Measurements from ENCODE around the gene STX18.

STX18 gene

DNA sequence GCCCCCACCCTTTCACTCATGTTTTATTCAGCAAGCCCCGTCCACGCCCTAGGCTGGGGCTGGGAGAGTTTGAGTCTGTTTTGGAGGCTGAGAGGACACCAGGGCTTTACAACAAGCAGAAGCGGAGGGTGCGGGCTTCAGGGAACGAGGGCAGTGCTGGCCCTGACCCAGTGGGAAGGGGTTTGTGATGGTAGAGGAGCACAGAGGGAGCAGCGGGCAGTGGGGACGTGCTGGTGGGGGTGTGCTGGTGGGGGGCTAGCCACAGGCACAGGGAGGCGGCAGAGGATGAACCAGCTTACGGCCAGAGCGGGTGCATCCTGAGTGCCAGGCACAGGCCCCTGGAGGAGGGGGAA lies 128.5 kb downstream of the STX18 start:
- FAIRE-seq, result no peak
- TF ChIP-seq POLR2A (IDR thresholded peaks at IDR 0.05; ENCODE audit: low read depth, low read length), result no peak
- DNase-seq (ENCODE audit: insufficient read length, low spot score), result no peak

DNA sequence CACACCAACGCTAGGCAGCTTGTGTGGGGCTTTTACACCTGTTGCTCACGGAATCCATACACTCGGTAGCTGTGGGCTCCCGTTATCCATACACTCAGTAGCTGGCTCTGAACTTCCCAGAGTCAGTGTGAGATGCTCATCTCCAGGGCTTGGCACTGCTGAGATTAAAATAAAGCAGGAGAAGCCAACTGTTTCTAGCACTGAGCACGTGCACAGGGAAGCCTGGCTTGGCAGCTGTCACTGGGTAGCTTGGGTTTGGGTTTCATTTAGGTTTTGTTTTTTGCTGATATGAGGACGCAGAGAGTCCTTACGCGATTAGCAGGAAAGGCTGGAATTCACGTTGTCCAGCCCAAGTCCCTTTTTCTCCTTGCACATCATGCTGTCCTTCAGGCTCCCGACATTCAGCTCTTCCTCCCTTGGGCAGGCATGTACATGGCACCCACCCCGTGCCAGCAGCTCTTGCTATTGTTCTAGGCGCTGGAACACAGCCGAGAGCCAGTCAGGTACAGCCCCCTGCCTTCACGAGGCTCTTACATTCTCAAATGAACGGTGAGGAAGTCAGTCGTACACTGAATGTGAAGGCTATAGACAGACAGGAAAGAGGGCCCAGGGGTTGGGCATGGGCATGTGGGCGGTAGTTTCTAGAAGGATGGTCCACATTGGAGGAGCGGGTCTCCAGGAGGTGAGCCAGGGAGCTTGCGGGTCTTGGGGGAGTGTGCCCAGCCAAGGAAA lies 129.0 kb downstream of the STX18 start:
- DNase-seq (ENCODE audit: insufficient read length, low spot score) (no peak), FAIRE-seq (no peak)
- TF ChIP-seq POLR2A (IDR thresholded peaks at IDR 0.05; ENCODE audit: low read depth, low read length), result no peak

DNA sequence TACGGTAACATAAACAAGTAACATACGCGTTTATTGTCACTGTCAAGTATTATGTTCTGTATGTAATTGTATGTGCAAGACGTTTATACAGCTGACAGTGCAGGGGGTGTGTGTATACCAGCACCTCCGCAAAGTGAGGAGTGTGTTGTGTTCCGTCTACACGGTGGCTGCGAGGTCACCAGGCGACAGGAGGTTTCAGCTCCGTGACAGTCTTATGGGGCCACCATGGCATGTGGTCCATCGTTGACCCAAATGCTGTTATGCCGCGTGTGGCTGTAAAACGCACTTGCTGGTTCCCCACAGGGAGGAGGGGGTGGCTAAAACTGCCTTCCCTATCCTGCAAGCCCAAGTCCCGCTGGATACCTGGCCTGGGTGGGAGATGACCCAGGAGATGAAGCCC lies 129.9 kb downstream of the STX18 start:
- FAIRE-seq, result no peak
- DNase-seq (ENCODE audit: insufficient read length, low spot score), result no peak
- no peak for TF ChIP-seq POLR2A (IDR thresholded peaks at IDR 0.05; ENCODE audit: low read depth, low read length)

GRCh38 chr4:4410271-4410670 lies 131.6 kb downstream of the STX18 start:
- TF ChIP-seq POLR2A (IDR thresholded peaks at IDR 0.05; ENCODE audit: low read depth, low read length), result no peak
- FAIRE-seq, result no peak
- no peak for DNase-seq (ENCODE audit: insufficient read length, low spot score)

GRCh38 chr4:4409416-4410115 lies 132.3 kb downstream of the STX18 start:
- DNase-seq (ENCODE audit: insufficient read length, low spot score) (no peak), FAIRE-seq (no peak)
- TF ChIP-seq POLR2A (IDR thresholded peaks at IDR 0.05; ENCODE audit: low read depth, low read length), result no peak

DNA sequence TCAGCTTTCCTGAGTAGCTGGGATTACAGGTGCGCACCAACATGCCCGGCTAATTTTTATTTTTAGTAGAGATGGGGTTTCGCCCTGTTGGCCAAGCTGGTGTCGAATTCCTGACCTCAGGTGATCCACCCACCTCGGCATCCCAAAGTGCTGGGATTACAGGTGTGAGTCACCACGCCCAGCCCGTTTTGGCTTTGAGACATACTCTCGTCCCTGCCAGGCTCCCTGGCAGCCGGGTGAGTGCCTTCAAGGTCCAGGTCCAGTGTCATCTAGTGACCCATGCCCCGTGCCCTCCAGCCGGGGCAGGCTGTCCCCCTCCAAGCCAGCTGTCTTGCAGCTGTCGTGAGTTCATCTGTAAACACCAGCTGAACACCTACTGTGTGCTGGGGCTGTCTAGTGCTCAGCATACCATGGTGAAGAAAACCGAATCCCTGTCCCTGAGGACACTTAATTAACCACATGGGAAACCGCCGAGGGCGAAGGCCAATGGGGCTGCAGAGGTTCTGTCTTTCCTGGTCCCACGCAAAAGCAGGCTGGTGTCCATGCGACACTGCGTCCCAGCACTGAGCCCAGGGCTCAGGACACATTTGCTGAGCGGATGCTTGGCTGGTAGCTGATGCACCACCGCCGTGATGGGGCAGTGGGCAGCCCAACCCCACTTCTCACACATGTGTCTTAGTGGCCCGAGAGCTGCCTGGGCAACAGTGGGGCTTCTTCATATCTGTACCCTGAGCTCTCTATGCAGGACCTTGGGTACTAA lies 133.1 kb downstream of the STX18 start:
- no peak for FAIRE-seq

GRCh38 chr4:4408132-4408523 lies 133.7 kb downstream of the STX18 start:
- TF ChIP-seq POLR2A (IDR thresholded peaks at IDR 0.05; ENCODE audit: low read depth, low read length), result no peak
- DNase-seq (ENCODE audit: insufficient read length, low spot score), result no peak
- FAIRE-seq, result no peak

More for the DNA sequence above, 133.1 kb downstream of the STX18 start:
- no peak for DNase-seq (ENCODE audit: insufficient read length, low spot score)
- TF ChIP-seq POLR2A (IDR thresholded peaks at IDR 0.05; ENCODE audit: low read depth, low read length), result no peak

DNA sequence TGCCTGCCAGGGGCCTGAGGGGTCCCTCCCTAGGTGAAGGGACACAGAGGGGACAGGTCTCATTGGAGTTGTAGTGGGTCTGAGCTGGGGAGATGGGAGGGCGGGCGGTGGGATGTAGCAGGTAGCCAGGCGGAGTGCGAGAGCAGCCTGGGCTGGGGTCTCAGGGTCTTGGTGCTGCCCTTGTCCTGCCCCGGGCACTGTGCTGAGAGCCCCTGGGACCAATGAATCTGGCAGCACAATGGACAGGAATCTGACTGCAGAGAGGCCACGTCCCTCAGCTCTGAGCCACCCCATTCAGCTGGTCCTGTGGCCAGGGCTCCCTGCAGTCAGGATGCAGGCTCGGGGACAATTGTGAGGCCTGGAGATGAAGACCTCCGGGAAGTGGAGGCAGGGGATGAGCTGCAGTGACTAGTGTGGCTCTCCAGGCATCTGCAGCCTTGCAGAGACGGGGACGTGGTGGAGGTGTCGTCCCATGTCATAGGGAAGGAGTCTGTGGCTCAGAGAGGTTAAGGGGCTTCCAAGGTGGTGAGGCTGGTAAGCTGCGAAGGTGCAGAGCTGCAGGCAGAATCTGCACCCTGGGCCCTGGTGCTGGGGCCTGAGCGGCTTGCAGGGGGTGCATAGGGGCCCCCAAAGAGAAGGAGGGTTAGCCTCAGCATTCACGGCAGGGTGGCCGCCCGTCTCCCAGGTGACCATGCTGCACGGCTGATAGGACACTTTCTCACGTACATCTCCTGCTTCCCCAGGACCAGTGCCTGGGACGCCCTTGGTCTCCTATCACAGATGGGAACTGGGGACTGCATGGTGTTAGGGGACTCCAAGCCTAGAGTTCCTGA lies 134.3 kb downstream of the STX18 start:
- no peak for FAIRE-seq
- TF ChIP-seq POLR2A (IDR thresholded peaks at IDR 0.05; ENCODE audit: low read depth, low read length), result no peak

DNA sequence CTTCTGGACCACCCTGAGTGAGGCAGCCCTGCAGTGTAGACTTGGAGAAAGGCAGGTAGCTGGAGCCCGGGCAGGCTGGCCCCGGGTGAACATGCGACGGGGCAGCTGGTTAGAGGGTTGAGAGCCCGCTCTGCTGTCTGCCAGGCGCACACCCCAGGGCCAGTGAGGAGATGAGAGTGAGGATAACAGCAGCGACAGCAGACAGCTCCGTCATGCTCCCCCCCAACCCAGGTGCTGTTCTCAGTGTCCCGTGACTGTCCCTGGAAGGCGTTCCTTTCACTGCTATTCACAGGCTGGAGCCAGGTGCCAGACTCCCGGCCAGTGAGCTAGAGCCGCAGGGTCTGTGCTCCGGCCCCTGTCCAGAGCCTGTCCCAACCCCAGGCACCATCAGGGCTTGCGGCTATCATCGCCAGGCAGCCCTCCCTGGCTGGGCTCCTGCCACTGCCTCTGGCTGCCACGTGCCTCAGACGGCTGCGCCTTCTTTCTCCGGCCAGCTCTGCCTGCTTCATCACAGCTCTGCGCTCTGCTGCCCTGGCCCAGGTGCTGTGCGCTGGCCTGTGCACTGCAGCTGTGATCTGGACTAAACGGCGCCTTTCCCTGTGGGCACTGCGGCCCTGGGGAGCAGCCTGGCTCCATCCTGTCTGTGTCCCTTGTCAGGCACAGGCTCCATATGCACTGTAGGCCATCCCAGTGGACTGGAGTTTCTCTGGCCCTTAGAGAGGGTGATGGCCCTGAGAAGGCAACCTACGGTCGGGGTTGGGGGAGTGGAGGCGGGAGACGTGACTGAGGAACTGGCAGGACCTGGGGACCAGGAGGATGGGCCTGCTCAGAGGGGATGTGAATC lies 135.2 kb downstream of the STX18 start:
- no peak for DNase-seq (ENCODE audit: insufficient read length, low spot score)
- TF ChIP-seq POLR2A (IDR thresholded peaks at IDR 0.05; ENCODE audit: low read depth, low read length), result no peak
- FAIRE-seq, result no peak

More for the DNA sequence above, 134.3 kb downstream of the STX18 start:
- DNase-seq (ENCODE audit: insufficient read length, low spot score), result no peak

DNA sequence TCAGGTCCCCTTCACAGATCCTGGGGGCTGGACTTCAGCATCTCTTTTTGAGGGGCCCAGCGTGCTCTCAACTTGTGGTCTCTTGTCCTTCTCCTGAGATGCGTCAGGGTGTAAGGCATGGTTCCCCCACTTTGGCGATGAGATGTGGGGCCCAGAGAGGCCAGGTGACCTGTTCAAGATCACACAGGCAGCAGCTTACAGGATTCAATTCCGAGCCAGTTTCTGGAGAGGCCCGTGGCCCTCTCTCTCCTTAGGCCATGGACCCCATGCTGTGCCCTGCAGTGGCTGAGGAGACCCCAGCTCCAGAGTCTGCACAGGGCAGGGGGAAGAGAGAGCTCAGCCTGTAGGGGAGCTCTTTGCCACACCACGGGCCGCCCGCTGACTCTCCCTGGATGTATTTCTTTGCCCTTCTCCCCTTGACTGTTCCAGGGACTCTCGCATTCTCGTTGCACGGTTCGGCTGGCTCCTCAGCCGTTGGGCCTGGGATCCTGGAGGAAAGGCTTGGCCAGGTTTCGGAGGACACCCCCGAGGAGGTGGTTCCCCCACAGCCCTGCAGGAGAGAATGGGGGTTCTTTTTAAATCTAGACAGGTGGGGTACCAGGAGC lies 136.4 kb downstream of the STX18 start:
- no peak for TF ChIP-seq POLR2A (IDR thresholded peaks at IDR 0.05; ENCODE audit: low read depth, low read length)
- no peak for DNase-seq (ENCODE audit: insufficient read length, low spot score)
- no peak for FAIRE-seq

DNA sequence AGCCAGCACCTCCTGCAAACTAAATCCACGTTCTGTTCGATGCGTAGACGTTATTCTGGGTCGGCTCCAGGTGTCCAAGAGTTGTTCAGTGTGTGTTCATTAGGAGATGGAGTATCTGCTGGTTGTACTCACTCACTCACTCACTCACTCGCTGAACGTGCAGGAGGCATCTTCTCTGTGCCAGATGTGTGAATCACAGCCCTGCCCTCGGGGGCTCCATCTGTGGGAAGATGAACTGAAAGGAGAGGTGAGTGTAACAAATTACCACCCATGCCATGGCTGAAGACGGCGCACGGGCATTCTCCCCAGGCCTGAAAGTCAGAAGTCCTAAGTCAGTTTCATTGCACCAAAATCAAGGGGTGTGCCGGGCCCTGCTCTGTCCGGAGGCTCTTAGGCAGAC lies 138.9 kb downstream of the STX18 start:
- no peak for TF ChIP-seq POLR2A (IDR thresholded peaks at IDR 0.05; ENCODE audit: low read depth, low read length)
- no peak for DNase-seq (ENCODE audit: insufficient read length, low spot score)
- no peak for FAIRE-seq

GRCh38 chr4:4401036-4401435 lies 140.8 kb downstream of the STX18 start:
- TF ChIP-seq POLR2A (IDR thresholded peaks at IDR 0.05; ENCODE audit: low read depth, low read length), result no peak
- FAIRE-seq, result no peak
- DNase-seq (ENCODE audit: insufficient read length, low spot score), result no peak

Measured in H54 (cell line).